Mucosa of rectum (tissue), 2 donors: ENCODE measurements around the gene FLII.

Source experiments
- H3K27ac ChIP-seq, 2 donors: one replicate each; pipeline ENCODE4 v1.7.0; 2013; ENCODE audit warnings: inconsistent platforms in 2 of 2, low read depth in 2 of 2, low read length in 2 of 2
- H3K27me3 ChIP-seq, 2 donors: one replicate each; pipeline ENCODE4 v1.7.0; 2013; ENCODE audit warnings: low read length in 2 of 2; ENCODE audit not compliant: control insufficient read depth in 2 of 2, insufficient read depth in 2 of 2
- H3K36me3 ChIP-seq, 2 donors: one replicate each; pipeline ENCODE4 v1.7.0; 2013; ENCODE audit warnings: low read length in 2 of 2; ENCODE audit not compliant: control insufficient read depth in 2 of 2, insufficient read depth in 2 of 2
- H3K4me1 ChIP-seq, 2 donors: one replicate each; pipeline ENCODE4 v1.7.0; 2013; ENCODE audit warnings: low read length in 2 of 2, mild to moderate bottlenecking in 1 of 2; ENCODE audit not compliant: control insufficient read depth in 2 of 2, insufficient read depth in 2 of 2
- H3K4me3 ChIP-seq, 2 donors: one replicate each; pipeline ENCODE4 v1.7.0; 2013; ENCODE audit warnings: low read length in 2 of 2
- H3K9ac ChIP-seq, 2 donors: one replicate each; pipeline ENCODE4 v1.7.0; 2013; ENCODE audit warnings: low read length in 2 of 2, low read depth in 1 of 2, mild to moderate bottlenecking in 1 of 2
- H3K9me3 ChIP-seq, 2 donors: one replicate each; pipeline ENCODE4 v1.7.0; 2013; ENCODE audit warnings: low read length in 2 of 2; ENCODE audit not compliant: control insufficient read depth in 2 of 2
- donor health status: healthy.
- donor health status: Normal muscosa, but diverticular disease.

The FLII gene

DNA sequence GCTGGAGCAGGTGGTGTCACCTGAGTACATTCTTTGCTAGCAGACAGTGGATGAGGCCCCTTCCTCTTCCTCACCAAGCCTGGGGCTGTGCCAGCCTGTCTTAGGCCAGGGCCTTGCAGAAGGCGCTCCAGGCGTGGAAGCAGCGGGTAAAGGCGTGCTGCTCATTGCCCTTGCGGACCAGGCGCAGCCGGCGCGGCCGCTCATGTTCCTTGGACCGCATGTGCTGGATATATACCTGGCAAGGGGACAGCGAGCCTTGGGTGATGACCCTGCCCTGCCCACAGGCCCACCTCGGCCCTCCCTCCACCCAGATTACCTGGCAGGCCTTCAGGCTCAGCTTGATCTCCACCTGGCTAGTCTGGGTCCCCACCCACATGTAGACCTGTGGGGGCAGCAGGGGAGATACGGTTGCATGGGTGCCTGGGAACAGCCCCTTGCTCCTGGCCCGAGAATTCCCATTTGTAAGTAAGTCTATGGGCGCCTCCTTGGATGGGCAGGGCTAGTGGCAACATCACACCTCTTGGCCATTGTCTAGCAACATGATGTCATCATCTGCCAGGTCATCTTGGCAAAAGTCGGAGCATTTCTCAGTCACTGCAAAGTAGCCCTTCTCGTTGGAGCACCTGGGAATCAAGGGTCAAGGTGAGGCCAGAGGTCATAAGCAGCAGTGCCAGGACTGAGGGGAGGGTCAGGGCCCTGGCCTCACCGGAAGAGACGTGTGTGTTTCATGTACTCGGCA, 13.3 kb downstream of the FLII start:
- H3K27ac ChIP-seq, result no peak overlapping the region
- H3K27me3 ChIP-seq, result no peaks in the 10 kb centered on the region
- H3K36me3 ChIP-seq, result peaks cover 44 to 46% of the 10 kb centered on the region in 2 donors
- H3K4me3 ChIP-seq, result no peak overlapping the region
- peaks cover 14 to 15% of the 10 kb centered on the region in 2 donors for H3K4me1 ChIP-seq
- no peaks in the 10 kb centered on the region for H3K9me3 ChIP-seq
- H3K9ac ChIP-seq, result no peak overlapping the region

DNA sequence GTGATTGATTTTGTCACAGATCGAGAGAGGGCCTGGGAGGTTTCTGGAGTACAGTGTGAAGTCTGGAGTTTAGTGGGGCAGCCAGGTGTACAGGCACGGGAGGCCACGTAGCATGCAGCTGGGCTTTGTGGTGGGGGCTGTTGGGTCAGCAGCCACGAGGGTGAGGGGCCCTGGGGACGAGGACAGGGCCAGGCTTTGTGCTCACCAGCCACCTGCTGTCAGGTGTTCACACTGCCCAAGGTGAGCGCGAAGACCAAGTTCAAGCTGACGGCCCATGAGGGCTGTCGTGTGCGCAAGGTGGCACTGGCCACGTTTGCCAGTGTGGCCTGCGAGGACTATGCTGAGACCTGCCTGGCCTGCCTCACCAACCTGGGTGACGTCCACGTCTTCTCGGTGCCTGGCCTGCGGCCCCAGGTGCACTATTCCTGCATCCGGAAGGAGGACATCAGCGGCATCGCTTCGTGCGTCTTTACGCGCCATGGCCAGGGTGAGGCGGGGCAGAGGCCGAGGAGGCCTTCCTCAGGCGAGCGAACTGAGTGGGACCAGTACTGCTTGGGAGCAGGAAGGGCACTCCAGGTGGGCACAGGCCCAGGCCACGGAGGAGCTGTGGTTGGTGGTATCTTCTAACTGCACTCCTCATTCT, 17.2 kb downstream of the FLII start:
- H3K36me3 ChIP-seq, result peaks cover 17 to 29% of the 10 kb centered on the region in 2 donors
- no peak overlapping the region for H3K4me3 ChIP-seq
- H3K4me1 ChIP-seq, result peaks cover under 1 to 3% of the 10 kb centered on the region in 2 donors
- H3K9ac ChIP-seq, result no peak overlapping the region
- no peaks in the 10 kb centered on the region for H3K9me3 ChIP-seq
- H3K27me3 ChIP-seq, result no peaks in the 10 kb centered on the region
- H3K27ac ChIP-seq, result no peak overlapping the region

DNA sequence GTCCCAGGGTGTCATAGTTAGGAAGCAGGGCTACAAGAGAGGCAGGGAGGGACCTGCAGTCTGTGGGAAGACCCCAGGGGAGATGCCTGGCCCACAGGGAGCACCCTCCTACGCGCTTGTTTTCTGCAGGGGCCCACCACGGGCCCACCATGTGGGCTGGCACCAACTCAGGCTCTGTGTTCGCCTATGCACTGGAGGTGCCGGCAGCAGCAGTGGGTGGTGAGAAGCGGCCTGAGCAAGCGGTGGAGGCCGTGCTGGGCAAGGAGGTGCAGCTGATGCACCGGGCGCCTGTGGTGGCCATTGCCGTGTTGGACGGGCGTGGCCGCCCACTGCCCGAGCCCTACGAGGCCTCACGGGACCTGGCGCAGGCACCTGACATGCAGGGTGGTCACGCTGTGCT, 18.1 kb downstream of the FLII start:
- Histone ChIP-seq H3K4me3 (no peak overlapping the region), H3K36me3 (peaks cover 8 to 20% of the 10 kb centered on the region in 2 donors), H3K27me3 (no peaks in the 10 kb centered on the region), H3K9me3 (no peaks in the 10 kb centered on the region), H3K4me1 (no peaks in the 10 kb centered on the region), H3K9ac (no peak overlapping the region), H3K27ac (no peak overlapping the region)

DNA sequence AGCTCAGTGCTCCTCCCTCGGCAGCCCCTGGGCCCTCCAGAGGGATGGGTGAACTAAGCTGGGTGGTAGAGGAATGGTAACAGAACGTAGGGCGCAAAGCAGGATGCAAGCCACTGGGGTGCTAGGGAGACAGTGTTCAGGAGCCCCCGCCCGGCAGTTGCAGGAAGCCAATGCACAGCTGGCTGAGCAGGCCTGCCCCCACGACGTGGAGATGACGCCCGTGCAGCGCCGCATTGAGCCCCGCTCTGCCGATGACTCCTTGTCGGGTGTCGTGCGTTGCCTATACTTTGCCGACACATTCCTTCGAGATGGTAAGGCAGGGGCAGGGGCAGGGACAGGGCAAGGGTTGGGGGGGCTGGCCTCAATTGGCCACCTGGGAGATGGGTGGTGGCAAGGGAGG, 20.2 kb downstream of the FLII start:
- Histone ChIP-seq H3K36me3 (peaks cover 8 to 18% of the 10 kb centered on the region in 2 donors), H3K27ac (no peak overlapping the region), H3K9ac (no peak overlapping the region), H3K27me3 (no peaks in the 10 kb centered on the region), H3K9me3 (no peaks in the 10 kb centered on the region), H3K4me1 (no peaks in the 10 kb centered on the region), H3K4me3 (no peak overlapping the region)

DNA sequence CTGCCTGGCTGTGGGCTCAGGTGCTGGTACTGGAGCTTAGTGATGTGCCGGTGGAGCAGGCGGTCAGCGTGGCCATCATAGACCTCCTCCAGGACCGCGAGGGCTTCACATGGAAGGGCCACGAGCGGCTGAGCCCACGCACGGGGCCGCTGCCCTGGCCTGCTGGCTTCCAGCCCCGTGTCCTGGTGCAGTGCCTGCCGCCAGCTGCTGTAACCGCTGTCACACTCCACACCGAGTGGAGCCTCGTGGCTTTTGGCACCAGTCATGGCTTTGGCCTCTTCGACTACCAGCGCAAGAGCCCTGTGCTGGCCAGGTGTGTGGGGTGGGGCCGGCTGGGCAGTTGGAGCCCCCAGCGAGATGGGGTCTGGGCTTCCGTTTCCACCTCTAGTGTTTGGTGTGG, 21.1 kb downstream of the FLII start:
- no peak overlapping the region for H3K27ac ChIP-seq
- H3K4me1 ChIP-seq, result no peaks in the 10 kb centered on the region
- no peak overlapping the region for H3K9ac ChIP-seq
- H3K9me3 ChIP-seq, result no peaks in the 10 kb centered on the region
- H3K36me3 ChIP-seq, result peaks cover 8 to 17% of the 10 kb centered on the region in 2 donors
- H3K27me3 ChIP-seq, result no peaks in the 10 kb centered on the region
- H3K4me3 ChIP-seq, result no peak overlapping the region

DNA sequence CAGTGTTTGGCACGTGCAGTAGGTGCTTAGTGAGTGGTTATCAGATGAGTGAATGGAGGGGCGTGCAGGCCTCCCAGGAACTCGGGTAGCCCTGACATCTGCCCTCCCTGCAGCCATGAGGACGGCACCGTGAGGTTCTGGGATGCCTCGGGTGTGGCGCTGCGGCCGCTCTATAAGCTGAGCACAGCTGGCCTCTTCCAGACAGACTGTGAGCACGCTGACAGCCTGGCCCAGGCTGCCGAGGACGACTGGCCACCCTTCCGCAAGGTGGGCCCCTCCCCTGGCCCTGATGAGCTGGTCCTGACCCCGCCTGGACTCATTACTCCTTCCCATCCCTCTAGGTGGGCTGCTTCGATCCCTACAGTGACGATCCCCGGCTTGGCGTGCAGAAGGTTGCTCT, 22.0 kb downstream of the FLII start:
- H3K9me3 ChIP-seq, result no peaks in the 10 kb centered on the region
- peaks cover 8 to 17% of the 10 kb centered on the region in 2 donors for H3K36me3 ChIP-seq
- H3K4me1 ChIP-seq, result no peaks in the 10 kb centered on the region
- no peak overlapping the region for H3K9ac ChIP-seq
- no peaks in the 10 kb centered on the region for H3K27me3 ChIP-seq
- no peak overlapping the region for H3K27ac ChIP-seq
- no peak overlapping the region for H3K4me3 ChIP-seq

DNA sequence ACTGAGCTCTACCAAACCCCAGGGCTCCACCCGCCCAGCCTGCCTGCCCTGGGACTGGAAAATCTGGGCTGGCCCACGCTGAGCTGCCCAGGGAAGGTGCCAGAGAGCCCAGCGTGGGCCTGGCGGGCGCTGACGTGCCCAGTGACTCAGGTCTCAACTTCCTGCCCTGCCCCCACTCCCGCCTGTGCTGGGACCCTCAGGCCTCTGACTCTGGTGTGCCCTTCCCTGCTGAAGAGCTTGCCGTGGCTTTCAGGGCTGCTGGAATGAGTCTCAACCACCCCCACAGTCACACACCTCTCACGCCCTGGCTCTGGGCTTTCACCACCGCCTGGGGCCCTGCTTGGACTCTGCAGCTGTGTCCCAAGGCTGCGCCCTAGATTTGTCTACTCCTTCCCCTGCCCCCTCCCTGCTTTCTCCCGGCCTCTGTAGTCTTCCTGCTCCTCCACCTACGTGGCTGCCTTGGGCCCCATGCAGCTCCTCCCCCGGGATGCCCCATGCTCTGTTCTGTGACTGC, 22.7 kb downstream of the FLII start:
- no peaks in the 10 kb centered on the region for H3K9me3 ChIP-seq

DNA sequence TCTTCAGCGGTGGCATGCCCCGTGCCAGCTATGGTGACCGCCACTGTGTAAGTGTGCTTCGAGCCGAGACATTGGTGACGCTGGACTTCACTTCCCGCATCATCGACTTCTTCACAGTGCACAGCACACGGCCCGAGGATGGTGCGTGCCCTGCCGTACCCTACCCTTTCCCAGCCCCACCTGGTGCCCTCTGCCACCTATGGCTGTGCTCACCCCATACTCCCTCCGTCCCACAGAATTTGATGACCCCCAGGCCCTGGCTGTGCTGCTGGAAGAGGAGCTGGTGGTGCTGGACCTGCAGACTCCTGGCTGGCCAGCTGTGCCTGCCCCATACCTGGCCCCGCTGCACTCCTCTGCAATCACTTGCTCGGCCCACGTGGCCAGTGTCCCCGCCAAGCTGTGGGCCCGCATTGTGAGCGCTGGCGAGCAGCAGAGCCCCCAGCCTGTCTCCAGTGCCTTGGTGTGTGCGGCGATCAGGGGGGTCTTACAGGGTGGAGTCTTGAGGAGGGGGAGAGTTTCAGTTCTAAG, 23.6 kb downstream of the FLII start:
- Histone ChIP-seq H3K9me3 (no peaks in the 10 kb centered on the region), H3K4me3 (no peak overlapping the region), H3K36me3 (peaks cover 8 to 17% of the 10 kb centered on the region in 2 donors), H3K4me1 (no peaks in the 10 kb centered on the region), H3K27ac (no peak overlapping the region), H3K27me3 (no peaks in the 10 kb centered on the region), H3K9ac (no peak overlapping the region)

More for the DNA sequence above, 22.7 kb downstream of the FLII start:
- Histone ChIP-seq H3K4me3 (no peak overlapping the region), H3K9ac (no peak overlapping the region), H3K4me1 (no peaks in the 10 kb centered on the region), H3K36me3 (peaks cover 8 to 17% of the 10 kb centered on the region in 2 donors), H3K27ac (no peak overlapping the region), H3K27me3 (no peaks in the 10 kb centered on the region)

DNA sequence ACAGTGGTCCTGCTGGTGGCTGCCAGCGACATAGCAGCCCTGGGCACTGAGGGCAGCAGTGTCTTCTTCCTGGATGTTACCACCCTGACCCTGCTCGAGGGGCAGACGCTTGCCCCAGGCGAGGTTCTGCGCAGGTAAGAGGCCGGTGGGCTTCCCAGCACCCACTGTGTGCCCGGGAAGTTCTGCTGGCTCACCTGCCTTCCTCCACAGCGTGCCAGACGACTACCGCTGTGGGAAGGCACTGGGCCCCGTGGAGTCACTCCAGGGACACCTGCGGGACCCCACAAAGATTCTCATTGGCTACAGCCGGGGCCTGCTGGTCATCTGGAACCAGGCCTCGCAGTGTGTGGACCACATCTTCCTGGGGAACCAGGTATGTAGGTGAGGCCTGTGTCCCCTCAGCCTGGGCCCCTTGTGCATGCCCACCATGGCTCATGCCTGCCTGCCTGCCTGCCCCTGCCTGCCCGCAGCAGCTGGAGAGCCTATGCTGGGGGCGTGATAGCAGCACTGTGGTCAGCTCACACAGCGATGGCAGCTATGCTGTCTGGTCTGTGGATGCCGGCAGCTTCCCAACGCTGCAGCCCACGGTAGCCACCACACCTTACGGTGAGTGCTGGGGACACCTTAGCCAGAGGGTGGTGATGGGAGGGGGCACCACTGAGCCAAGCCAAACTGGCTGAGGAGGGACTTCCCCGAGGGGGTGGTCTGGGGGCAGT, 24.6 kb downstream of the FLII start:
- H3K4me1 ChIP-seq, result no peaks in the 10 kb centered on the region
- H3K4me3 ChIP-seq, result no peak overlapping the region
- no peaks in the 10 kb centered on the region for H3K9me3 ChIP-seq
- H3K9ac ChIP-seq, result no peak overlapping the region
- no peaks in the 10 kb centered on the region for H3K27me3 ChIP-seq
- peaks cover 8 to 17% of the 10 kb centered on the region in 2 donors for H3K36me3 ChIP-seq
- no peak overlapping the region for H3K27ac ChIP-seq

DNA sequence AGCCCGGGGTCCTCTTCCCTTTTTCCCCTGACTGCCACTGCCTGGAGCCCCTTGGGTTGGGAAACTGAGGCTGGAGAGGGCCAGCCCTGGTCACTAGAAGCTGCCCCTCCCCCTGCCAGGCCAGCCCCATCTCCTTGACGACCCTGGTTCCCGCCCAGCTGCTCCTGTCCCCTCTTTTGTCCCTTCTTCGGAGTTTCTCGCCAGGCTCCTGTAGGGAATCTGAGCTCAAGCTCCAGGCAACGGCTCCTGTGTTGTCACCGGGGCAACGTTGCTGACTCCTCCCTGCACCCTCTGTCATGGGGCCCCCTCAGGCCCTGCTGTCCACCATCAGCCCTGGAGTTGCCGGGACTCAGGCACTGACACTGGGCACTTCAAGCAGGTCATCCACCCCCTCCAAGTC, 27.4 kb downstream of the FLII start:
- Histone ChIP-seq H3K4me1 (peaks cover 4 to 5% of the 10 kb centered on the region in 2 donors), H3K9me3 (no peaks in the 10 kb centered on the region), H3K4me3 (no peak overlapping the region), H3K27me3 (no peaks in the 10 kb centered on the region), H3K9ac (no peak overlapping the region), H3K36me3 (peaks cover 8 to 9% of the 10 kb centered on the region in 2 donors), H3K27ac (no peak overlapping the region)
